ACC112 (cell line): ENCODE data around the gene LAMB2.

Experiments
- H2AFZ ChIP-seq: fragments of 200-600 bp; sonication (generic); one replicate; pipeline ENCODE4 v1.6.0; 2017; ENCODE audit warnings: antibody characterized with exemption, low read length; ENCODE audit not compliant: unreplicated experiment
- H3K27ac ChIP-seq: fragments of 200-600 bp; sonication (generic); 2 replicates; pipeline ENCODE4 v1.5.1; 2014; ENCODE audit warnings: low read depth, mild to moderate bottlenecking, antibody characterized with exemption, low read length, moderate library complexity
- H3K27me3 ChIP-seq: fragments of 200-600 bp; sonication (generic); 2 replicates; pipeline ENCODE4 v1.6.1; 2014; ENCODE audit warnings: mild to moderate bottlenecking, antibody characterized with exemption, low read length, moderate library complexity, mixed read lengths; ENCODE audit not compliant: insufficient read depth
- H3K36me3 ChIP-seq: fragments of 200-600 bp; sonication (generic); 2 replicates; pipeline ENCODE4 v1.6.1; 2016; ENCODE audit warnings: mild to moderate bottlenecking, antibody characterized with exemption, low read length, moderate library complexity, mixed read lengths; ENCODE audit not compliant: insufficient read depth
- H3K4me1 ChIP-seq: fragments of 200-600 bp; sonication (generic); one replicate; pipeline ENCODE4 v1.6.1; 2016; ENCODE audit warnings: low read length, mixed read lengths; ENCODE audit not compliant: insufficient read depth, unreplicated experiment, control insufficient read depth
- H3K4me3 ChIP-seq: fragments of 200-600 bp; sonication (generic); 2 replicates; pipeline ENCODE4 v1.5.1; 2014; ENCODE audit warnings: mild to moderate bottlenecking, low read depth, low read length
- H3K79me2 ChIP-seq: fragments of 200-600 bp; sonication (generic); one replicate; pipeline ENCODE4 v1.6.0; 2016; ENCODE audit warnings: low read length; ENCODE audit not compliant: control insufficient read depth, unreplicated experiment, insufficient read depth

Gene LAMB2

DNA sequence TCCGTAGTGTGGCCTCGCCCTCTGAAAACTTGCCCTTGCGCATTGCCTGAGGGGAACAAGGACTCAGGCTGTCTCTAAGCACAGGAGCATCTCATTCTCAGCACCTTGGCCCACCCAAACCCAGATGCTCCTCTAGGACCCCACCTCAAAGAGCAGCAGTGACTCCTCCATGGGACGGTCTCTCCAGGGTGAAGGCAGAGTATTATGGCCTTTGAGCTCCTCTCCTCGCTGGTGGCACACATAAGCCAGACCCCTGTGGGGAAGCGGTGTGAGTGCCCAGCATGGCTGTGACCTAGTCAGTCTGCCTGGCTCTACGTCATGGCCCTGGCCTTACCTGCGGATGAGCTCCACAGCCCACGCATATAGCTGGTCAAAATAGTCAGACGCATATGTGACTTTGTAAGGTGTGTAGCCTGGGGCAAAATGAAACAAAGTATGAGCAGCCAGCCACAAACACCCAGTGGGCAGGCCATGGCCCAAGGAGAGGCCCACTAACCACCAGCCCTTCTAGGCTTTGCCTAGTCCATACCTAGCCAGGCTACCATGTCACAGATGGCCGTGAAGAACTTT is 32.7 kb downstream of the LAMB2 start:
- Histone ChIP-seq H3K36me3 (peaks cover 26% of the 10 kb centered on the region), H3K4me3 (no peak overlapping the region), H3K27me3 (no peaks in the 10 kb centered on the region), H2AFZ (no peak overlapping the region), H3K27ac (no peak overlapping the region), H3K4me1 (peaks cover 9% of the 10 kb centered on the region), H3K79me2 (peaks cover 16% of the 10 kb centered on the region)

DNA sequence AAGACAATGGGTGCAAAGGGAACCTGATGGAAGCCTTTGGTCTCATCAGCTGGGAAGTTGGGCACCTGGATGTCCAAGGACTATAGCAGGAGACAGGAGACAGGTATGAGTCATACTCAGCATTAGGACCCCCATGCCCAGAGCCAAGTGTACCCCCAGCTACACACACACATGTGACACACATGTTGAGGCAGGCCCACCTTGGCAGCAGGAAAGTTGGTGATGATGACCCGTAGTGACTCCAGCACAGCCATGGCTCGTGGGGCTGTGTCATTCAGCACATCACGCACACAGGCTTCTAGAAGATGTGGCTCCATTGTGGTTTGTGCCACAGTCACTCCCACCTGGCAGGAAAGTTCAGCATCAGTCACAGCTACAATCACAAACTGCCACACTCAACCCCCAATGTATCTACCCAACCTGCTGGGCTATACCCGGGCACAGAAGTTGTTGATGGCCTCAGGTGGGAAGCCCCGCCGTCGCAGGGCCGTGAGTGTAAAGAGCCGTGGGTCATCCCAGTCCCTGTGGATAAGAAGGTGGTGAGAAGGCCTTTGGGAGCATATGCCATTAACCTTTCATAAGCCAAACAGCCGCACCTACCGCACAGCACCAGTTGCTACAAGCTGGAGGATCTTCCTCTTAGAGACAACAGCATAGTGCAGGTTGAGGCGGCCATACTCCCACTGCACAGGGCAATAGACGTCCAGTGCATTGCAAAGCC is 33.8 kb downstream of the LAMB2 start:
- Histone ChIP-seq H3K79me2 (peaks cover 12% of the 10 kb centered on the region), H3K4me3 (no peak overlapping the region), H3K4me1 (peaks cover 9% of the 10 kb centered on the region), H2AFZ (no peak overlapping the region), H3K27ac (no peak overlapping the region), H3K36me3 (peaks cover 26% of the 10 kb centered on the region), H3K27me3 (no peaks in the 10 kb centered on the region)

- Histone ChIP-seq H3K27ac (no peak overlapping the region), H3K36me3 (peaks cover 26% of the 10 kb centered on the region)
These were observed 34.4 kb downstream of the LAMB2 start for GRCh38 chr3:49098429-49098828.

GRCh38 chr3:49093853-49094767 is 38.7 kb downstream of the LAMB2 start, which contains the start of gene QRICH1:
QRICH1 (minus strand) TSS chr3:49094071; CDS start chr3:49077017, 17,054 bp downstream.
- Histone ChIP-seq H3K4me3 (peak within 1 kb of the TSS; percentile 87), H3K79me2 (peaks cover 40% of the 10 kb centered on the region), H3K27me3 (no peaks in the 10 kb centered on the region), H3K27ac (peak within 1 kb of the TSS; percentile 90), H3K36me3 (0 out of 2 replicates have a peak, but pooled peaks cover 4% of the 10 kb centered on the region), H2AFZ (peak within 1 kb of the TSS; percentile 67), H3K4me1 (peaks cover 12% of the 10 kb centered on the region)

More at GRCh38 chr3:49098429-49098828, 34.4 kb downstream of the LAMB2 start:
- Histone ChIP-seq H2AFZ (no peak overlapping the region), H3K4me3 (no peak overlapping the region), H3K79me2 (peaks cover 6% of the 10 kb centered on the region), H3K27me3 (no peaks in the 10 kb centered on the region), H3K4me1 (peaks cover 4% of the 10 kb centered on the region)

GRCh38 chr3:49092938-49093852 is 39.7 kb downstream of the LAMB2 start:
- Histone ChIP-seq H3K4me1 (peaks cover 12% of the 10 kb centered on the region), H3K27me3 (no peaks in the 10 kb centered on the region), H3K36me3 (no peaks in the 10 kb centered on the region), H3K4me3 (peak overlapping the region; percentile 87), H2AFZ (no peak overlapping the region), H3K79me2 (peaks cover 49% of the 10 kb centered on the region), H3K27ac (peak overlapping the region; percentile 90)

DNA sequence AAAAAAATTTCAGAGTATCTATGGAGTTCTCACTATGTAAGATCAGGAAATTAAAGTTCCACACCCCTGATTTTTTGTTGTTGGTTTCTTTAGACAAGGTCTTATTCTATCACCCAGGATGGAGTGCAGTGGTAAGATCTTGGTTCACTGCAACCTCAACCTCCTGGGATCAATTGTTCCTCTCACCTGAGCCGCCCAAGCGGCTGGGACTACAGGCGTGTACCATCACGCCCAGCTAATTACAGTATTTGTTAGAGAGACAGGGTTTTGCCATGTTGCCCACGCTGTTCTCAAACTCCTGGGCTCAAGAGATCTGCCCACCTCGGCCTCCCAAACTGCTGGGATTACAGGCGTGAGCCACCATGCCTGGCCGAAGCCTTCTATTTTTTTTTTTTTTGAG is 51.4 kb downstream of the LAMB2 start:
- peaks cover 7% of the 10 kb centered on the region for H3K36me3 ChIP-seq
- H3K4me1 ChIP-seq = no peaks in the 10 kb centered on the region
- H3K27ac ChIP-seq = no peak overlapping the region
- H3K4me3 ChIP-seq = no peak overlapping the region
- peaks cover 62% of the 10 kb centered on the region for H3K79me2 ChIP-seq
- H2AFZ ChIP-seq = no peak overlapping the region
- no peaks in the 10 kb centered on the region for H3K27me3 ChIP-seq

- Histone ChIP-seq H2AFZ (no peak overlapping the region), H3K4me3 (no peak overlapping the region), H3K27me3 (no peaks in the 10 kb centered on the region), H3K36me3 (peaks cover 9% of the 10 kb centered on the region), H3K79me2 (peaks cover 43% of the 10 kb centered on the region), H3K27ac (no peak overlapping the region), H3K4me1 (no peaks in the 10 kb centered on the region)
These were observed 53.6 kb downstream of the LAMB2 start for GRCh38 chr3:49079270-49079669.

- H2AFZ ChIP-seq = no peak overlapping the region
- H3K27me3 ChIP-seq = no peaks in the 10 kb centered on the region
- no peaks in the 10 kb centered on the region for H3K4me1 ChIP-seq
- no peak overlapping the region for H3K27ac ChIP-seq
- H3K4me3 ChIP-seq = no peak overlapping the region
- peaks cover 36% of the 10 kb centered on the region for H3K79me2 ChIP-seq
- H3K36me3 ChIP-seq = peaks cover 12% of the 10 kb centered on the region
These were observed 56.2 kb downstream of the LAMB2 start for GRCh38 chr3:49076646-49077045.

GRCh38 chr3:49076116-49076515 is 56.7 kb downstream of the LAMB2 start:
- peaks cover 16% of the 10 kb centered on the region for H3K36me3 ChIP-seq
- H3K4me1 ChIP-seq = no peaks in the 10 kb centered on the region
- no peak overlapping the region for H3K27ac ChIP-seq
- H3K4me3 ChIP-seq = no peak overlapping the region
- H3K79me2 ChIP-seq = peaks cover 35% of the 10 kb centered on the region
- no peak overlapping the region for H2AFZ ChIP-seq
- no peaks in the 10 kb centered on the region for H3K27me3 ChIP-seq
